ENCODE data around the gene TNNC2. TPM values are rescaled to one million over a fixed set of nuclear protein-coding genes. Genes with fewer than 3 reads are reported as not detected.

Gene TNNC2
- total and polyA plus RNA-seq, 2 of the 13 experiments (the other 11 are each of a cell fraction or from before 2014, with no cell fraction given) = 1.8 to 4.7 TPM

DNA sequence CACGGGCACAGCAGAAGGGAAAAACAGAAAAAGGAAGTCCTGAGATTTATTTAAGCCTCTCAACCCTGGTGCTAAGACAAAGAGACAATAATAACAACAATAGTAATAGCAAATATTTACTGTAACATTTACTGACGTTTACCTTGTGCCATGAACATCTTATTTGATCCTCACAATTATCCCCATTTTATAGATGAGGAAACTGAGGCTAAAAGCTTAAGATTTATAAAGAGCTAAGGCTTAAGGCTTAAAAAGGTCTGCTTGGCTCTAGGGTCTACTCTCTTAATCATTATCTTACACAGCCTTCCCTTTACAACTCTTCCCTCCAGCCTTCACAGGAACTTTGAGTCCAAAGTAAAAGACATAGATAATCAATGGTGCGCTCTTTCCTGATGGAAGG is 38.8 kb downstream of the TNNC2 start:
- in situ Hi-C loops (cut with HindIII; ENCODE audit: extremely low pct_ligation_motif_present, low pct_unique_long_range_greater_than_20kb) (loop anchor here (25.0 kb wide), 1 partner anchor 574 kb away; no protein-coding TSS in a partner anchor), intact Hi-C loops (cut with micrococcal nuclease; ENCODE audit: unreplicated experiment) (no loop called here)
- no peaks in the 10 kb centered on the region for H4K20me1 ChIP-seq (ENCODE audit: insufficient read depth, low read length)
- no peak for FAIRE-seq
- H3K79me2 ChIP-seq (ENCODE audit: insufficient read depth, low read length) = peaks cover 11% of the 10 kb centered on the region
- WGBS (ENCODE audit: low lambda C conversion rate) = 2% methylated on average over 3 of the region's 3 CpGs
- no peaks in the 10 kb centered on the region for H3K9me3 ChIP-seq (ENCODE audit: low read length)
- no peak overlapping the region for H3K4me2 ChIP-seq (ENCODE audit: low read depth, low read length)
- peaks cover 0 to 25% of the 10 kb centered on the region in 2 experiments; a peak in 2 of 5 replicates for H3K27me3 ChIP-seq (ENCODE audit: control insufficient read depth in 1 of 2, insufficient read depth in 2 of 2, low read length in 2 of 2)
- no peak overlapping the region for H3K4me3 ChIP-seq (replicated peaks in 1 of 3; ENCODE audit: insufficient read depth in 1 of 3, low read depth in 2 of 3, low read length in 3 of 3)
- H2AFZ ChIP-seq (ENCODE audit: low read length) = no peak overlapping the region
- H3K27ac ChIP-seq (ENCODE audit: extremely low read length, insufficient read depth, low read length) = no peak overlapping the region
- H3K9ac ChIP-seq (ENCODE audit: insufficient read depth, low read depth, low read length) = no peak overlapping the region
- DNase-seq (ENCODE audit: low spot score) = no peak
- H3K4me1 ChIP-seq (ENCODE audit: insufficient read depth, low read length) = peaks cover 9% of the 10 kb centered on the region
- CTCF ChIA-PET (ENCODE audit: low intra/inter-chr PET ratio, low total read pairs) = no interaction called here
- no peak for ATAC-seq
- POLR2A ChIA-PET = no interaction called here
- no peaks in the 10 kb centered on the region for H3K36me3 ChIP-seq (replicated peaks in 1 of 2; ENCODE audit: control insufficient read depth in 1 of 2, insufficient read depth in 2 of 2, low read length in 2 of 2)
- no TSS peak for BruUV-seq (replicated peaks)
- TF ChIP-seq GATAD2A (CRISPR knock-in tag; IDR thresholded peaks at IDR 0.05) (no peak), ESRRA (CRISPR knock-in tag; IDR thresholded peaks at IDR 0.05; ENCODE audit: low read depth) (no peak), DDIT3 (CRISPR knock-in tag; IDR thresholded peaks at IDR 0.05) (no peak), HMG20B (CRISPR knock-in tag; conservative IDR thresholded peaks at IDR 0.05) (no peak), XBP1 (CRISPR knock-in tag; IDR thresholded peaks at IDR 0.05) (no peak), ZNF629 (CRISPR knock-in tag; conservative IDR thresholded peaks at IDR 0.05) (peak; percentile 76), ZNF749 (CRISPR knock-in tag; IDR thresholded peaks at IDR 0.05; ENCODE audit: borderline replicate concordance) (no peak)

DNA sequence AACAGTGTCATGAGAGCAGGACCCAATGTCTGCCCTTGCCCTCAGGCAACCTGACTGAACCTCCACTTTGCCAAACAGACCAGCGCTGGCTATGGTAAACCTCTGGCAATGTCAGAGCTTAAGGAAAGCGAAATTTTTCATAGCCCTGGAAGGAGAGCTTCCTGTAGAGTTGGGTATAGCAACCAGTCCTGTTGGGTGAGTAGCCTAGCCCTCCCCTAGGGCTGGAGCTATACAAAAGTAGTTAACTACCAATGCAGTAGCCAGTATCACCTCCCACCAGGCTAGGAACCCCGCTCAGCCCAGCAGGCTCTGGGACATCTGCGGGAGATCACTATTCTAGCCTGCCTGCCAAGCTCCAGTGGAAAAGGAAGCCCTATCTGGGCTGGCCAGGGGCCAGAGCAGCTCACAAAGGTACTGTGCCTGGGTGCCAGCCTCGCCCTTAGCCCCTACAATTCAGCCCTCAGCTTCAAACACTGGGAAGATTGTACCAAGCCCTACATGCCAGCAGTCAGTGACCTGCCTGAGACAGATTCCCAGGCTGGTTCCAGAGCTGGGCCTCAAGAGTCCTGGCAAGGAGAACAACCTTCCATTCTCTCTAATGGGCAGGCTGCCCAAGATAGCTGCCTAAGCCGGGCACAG is 43.3 kb downstream of the TNNC2 start:
- POLR2A ChIA-PET = interaction anchor here (1.2 kb wide), 1 partner anchor 8 kb away, joined by 4 read pairs; the partner anchor contains the start of genes DNTTIP1 and WFDC3
- DNase-seq (ENCODE audit: low spot score) (no peak), FAIRE-seq (no peak), ATAC-seq (peak; percentile 36; the same call in 2 of the 3 replicates)
- Histone ChIP-seq H3K36me3 (replicated peaks in 1 of 2; ENCODE audit: control insufficient read depth in 1 of 2, insufficient read depth in 2 of 2, low read length in 2 of 2) (no peaks in the 10 kb centered on the region), H3K9ac (ENCODE audit: insufficient read depth, low read depth, low read length) (no peak overlapping the region), H2AFZ (ENCODE audit: low read length) (no peak overlapping the region), H3K79me2 (ENCODE audit: insufficient read depth, low read length) (no peaks in the 10 kb centered on the region), H3K4me3 (replicated peaks in 1 of 3; ENCODE audit: insufficient read depth in 1 of 3, low read depth in 2 of 3, low read length in 3 of 3) (no peak overlapping the region), H3K27ac (ENCODE audit: extremely low read length, insufficient read depth, low read length) (no peak overlapping the region), H3K4me2 (ENCODE audit: low read depth, low read length) (no peak overlapping the region), H3K9me3 (ENCODE audit: low read length) (no peaks in the 10 kb centered on the region), H3K27me3 (ENCODE audit: control insufficient read depth in 1 of 2, insufficient read depth in 2 of 2, low read length in 2 of 2) (peaks cover 0 to 23% of the 10 kb centered on the region in 2 experiments; a peak in 3 of 5 replicates), H3K4me1 (ENCODE audit: insufficient read depth, low read length) (peaks cover 13% of the 10 kb centered on the region), H4K20me1 (ENCODE audit: insufficient read depth, low read length) (no peaks in the 10 kb centered on the region)
- 11% methylated on average over 6 of the region's 6 CpGs for WGBS (ENCODE audit: low lambda C conversion rate)
- in situ Hi-C loops (cut with HindIII; ENCODE audit: extremely low pct_ligation_motif_present, low pct_unique_long_range_greater_than_20kb) = loop anchor here (25.0 kb wide), 1 partner anchor 579 kb away; no protein-coding TSS in a partner anchor
- BruUV-seq (replicated peaks) = no TSS peak
- CTCF ChIA-PET (ENCODE audit: low intra/inter-chr PET ratio, low total read pairs) = no interaction called here
- intact Hi-C loops (cut with micrococcal nuclease; ENCODE audit: unreplicated experiment) = no loop called here
- TF ChIP-seq KDM5B (CRISPR knock-in tag; IDR thresholded peaks at IDR 0.05; ENCODE audit: borderline replicate concordance) = no peak
- TF ChIP-seq HOXA9 (CRISPR knock-in tag; IDR thresholded peaks at IDR 0.05; ENCODE audit: borderline replicate concordance) = no peak
- no peak for TF ChIP-seq PCBP2 (optimal IDR thresholded peaks at IDR 0.05; ENCODE audit: low read depth, low read length, poor library complexity, severe bottlenecking)
- no peak for TF ChIP-seq BATF2 (CRISPR knock-in tag; IDR thresholded peaks at IDR 0.05)
- TF ChIP-seq BRCA1 (CRISPR knock-in tag; IDR thresholded peaks at IDR 0.05) = no peak
- TF ChIP-seq ZNF101 (CRISPR knock-in tag; IDR thresholded peaks at IDR 0.05; ENCODE audit: borderline replicate concordance, low read depth) = no peak
- TF ChIP-seq HNRNPL (IDR thresholded peaks at IDR 0.05; ENCODE audit: low read depth, low read length) = no peak
- TF ChIP-seq, protein P1, sequence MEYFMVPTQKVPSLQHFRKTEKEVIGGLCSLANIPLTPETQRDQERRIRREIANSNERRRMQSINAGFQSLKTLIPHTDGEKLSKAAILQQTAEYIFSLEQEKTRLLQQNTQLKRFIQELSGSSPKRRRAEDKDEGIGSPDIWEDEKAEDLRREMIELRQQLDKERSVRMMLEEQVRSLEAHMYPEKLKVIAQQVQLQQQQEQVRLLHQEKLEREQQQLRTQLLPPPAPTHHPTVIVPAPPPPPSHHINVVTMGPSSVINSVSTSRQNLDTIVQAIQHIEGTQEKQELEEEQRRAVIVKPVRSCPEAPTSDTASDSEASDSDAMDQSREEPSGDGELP (IDR thresholded peaks at IDR 0.05; ENCODE audit: borderline replicate concordance, low read depth) = no peak
- no peak for TF ChIP-seq TBP (CRISPR knock-in tag; IDR thresholded peaks at IDR 0.05)
- no peak for TF ChIP-seq ZNF75D (CRISPR knock-in tag; IDR thresholded peaks at IDR 0.05; ENCODE audit: borderline replicate concordance)
